HepG2 (cell line): Measurements from ENCODE around the gene RAB33A. TPM values are rescaled to one million over a fixed set of nuclear protein-coding genes. Genes with fewer than 3 reads are reported as not detected.

Experiments
- ATAC-seq: fragments of 200-7000 bp; cut with Tn5 transposase; 3 replicates; pipeline ENCODE4 v1.9.1; 2020; ENCODE audit warnings: mild to moderate bottlenecking, moderate library complexity
- BruUV-seq: library from RNA; stranded (reverse); fragments of 400-500 nt; replicated peaks from 2 replicates; lab custom pipeline; 2021; lab: Mats Ljungman, UMichigan
- CTCF ChIA-PET: fragments of 300-600 bp; formaldehyde crosslinking; extraction: SDS; loops from one replicate; lab custom pipeline; 2021; ENCODE audit warnings: low total read pairs, inconsistent platforms, low intra/inter-chr PET ratio; lab: Yijun Ruan, JAX
- POLR2A ChIA-PET: fragments of 350-600 bp; sonication (Branson Sonifier 250); formaldehyde crosslinking; loops from one replicate; lab custom pipeline; 2020; ENCODE audit warnings: antibody characterized with exemption, inconsistent platforms; lab: Yijun Ruan, JAX
- DNase-seq: peaks from one replicate; pipeline ENCODE4 v3.0.0-alpha.2; 2015; ENCODE audit warnings: low spot score
- FAIRE-seq: peaks from 3 replicates; lab custom pipeline; 2011; peaks lifted over from hg19 to GRCh38; lab: Jason Lieb, UNC
- H2AFZ ChIP-seq: one replicate; pipeline ENCODE4 v1.6.1; 2011; ENCODE audit warnings: low read length, inconsistent platforms
- H3K27ac ChIP-seq: fragments of 300-600 bp; 3 replicates; pipeline ENCODE4 v1.8.0; 2011; ENCODE audit warnings: mixed run types, mild to moderate bottlenecking, mixed read lengths, low read length, inconsistent platforms; ENCODE audit not compliant: insufficient read depth; ENCODE audit errors: extremely low read length
- H3K27me3 ChIP-seq, 2 experiments: fragments of 200-600 bp in 1 of 2; 2 replicates in 1 of 2; 3 replicates in 1 of 2; pipeline versions ENCODE4 v1.6.0 to v1.8.0; 2011; ENCODE audit warnings: low read length in 2 of 2, mild to moderate bottlenecking in 2 of 2, moderate library complexity in 2 of 2, inconsistent platforms in 1 of 2; ENCODE audit not compliant: insufficient read depth in 2 of 2, control insufficient read depth in 1 of 2
- H3K36me3 ChIP-seq, 2 experiments: fragments of 200-600 bp in 1 of 2; replicated peaks in 1 of 2; 2 replicates in 1 of 2; 3 replicates in 1 of 2; pipeline versions ENCODE4 v1.5.1 to v1.8.0; 2011; ENCODE audit warnings: low read length in 2 of 2, inconsistent platforms in 1 of 2; ENCODE audit not compliant: insufficient read depth in 2 of 2, control insufficient read depth in 1 of 2
- H3K4me1 ChIP-seq: 2 replicates; pipeline ENCODE4 v1.5.1; 2012; ENCODE audit warnings: low read length, inconsistent platforms; ENCODE audit not compliant: insufficient read depth
- H3K4me2 ChIP-seq: 2 replicates; pipeline ENCODE4 v1.6.0; 2011; ENCODE audit warnings: low read depth, low read length, inconsistent platforms
- H3K4me3 ChIP-seq, 3 experiments: fragments of 200-600 bp in 1 of 3; sonication (generic), shearing (Covaris generic) in 1 of 3; replicated peaks in 1 of 3; 2 replicates each; pipeline ENCODE4 v1.5.1; 2011 to 2016; ENCODE audit warnings: low read length in 3 of 3, inconsistent platforms in 2 of 3, low read depth in 2 of 3, mild to moderate bottlenecking in 2 of 3, control low read depth in 1 of 3, mixed read lengths in 1 of 3; ENCODE audit not compliant: insufficient read depth in 1 of 3
- H3K79me2 ChIP-seq: one replicate; pipeline ENCODE4 v1.6.1; 2011; ENCODE audit warnings: low read length, inconsistent platforms; ENCODE audit not compliant: insufficient read depth
- H3K9ac ChIP-seq: 2 replicates; pipeline ENCODE4 v1.6.0; 2011; ENCODE audit warnings: mild to moderate bottlenecking, low read depth, low read length, inconsistent platforms; ENCODE audit not compliant: insufficient read depth
- H3K9me3 ChIP-seq: 2 replicates; pipeline ENCODE4 v1.5.1; 2012; ENCODE audit warnings: mild to moderate bottlenecking, low read length
- H4K20me1 ChIP-seq: 2 replicates; pipeline ENCODE4 v1.6.0; 2011; ENCODE audit warnings: inconsistent platforms, mild to moderate bottlenecking, low read length, moderate library complexity; ENCODE audit not compliant: insufficient read depth
- ARNT2 ChIP-seq: sonication (generic); formaldehyde crosslinking; IDR thresholded peaks from 2 replicates; pipeline ENCODE4 v1.8.0; 2022; ENCODE audit warnings: mild to moderate bottlenecking, low read depth, missing genetic modification reagents, moderate library complexity
- CBX5 ChIP-seq: sonication (generic); formaldehyde crosslinking; IDR thresholded peaks from 2 replicates; pipeline ENCODE4 v1.4.0; 2020; ENCODE audit warnings: missing genetic modification reagents, borderline replicate concordance
- DR1 ChIP-seq: sonication (generic); formaldehyde crosslinking; IDR thresholded peaks from 2 replicates; pipeline ENCODE4 v1.8.0; 2021; ENCODE audit warnings: mild to moderate bottlenecking, missing genetic modification reagents, inconsistent platforms
- NR3C1 ChIP-seq: sonication (generic); formaldehyde crosslinking; IDR thresholded peaks from 2 replicates; pipeline ENCODE4 v1.4.0; 2020; ENCODE audit warnings: missing genetic modification reagents
- RAD21 ChIP-seq: fragments of 450-650 bp; formaldehyde crosslinking; IDR thresholded peaks from 2 replicates; pipeline ENCODE4 v1.5.0; 2020; ENCODE audit warnings: mild to moderate bottlenecking
- RAD51 ChIP-seq: fragments of 450-650 bp; IDR thresholded peaks from 2 replicates; pipeline ENCODE4 v1.6.1; 2016; ENCODE audit warnings: borderline replicate concordance
- RFX5 ChIP-seq: IDR thresholded peaks from 2 replicates; pipeline ENCODE4 v1.6.1; 2011; ENCODE audit warnings: low read depth, low read length, improper control_type of control experiment
- ZMAT3 ChIP-seq: sonication (generic); formaldehyde crosslinking; conservative IDR thresholded peaks from 2 replicates; pipeline ENCODE4 v1.7.0; 2021; ENCODE audit warnings: missing genetic modification reagents
- WGBS: methylation state at CpG from one replicate; pipeline ENCODE4 v1.1.6; 2017; ENCODE audit warnings: low lambda C conversion rate; 5-methylcytosine and 5-hydroxymethylcytosine counted together
- in situ Hi-C: cut with HindIII; loops from 2 replicates; pipeline ENCODE4 v1.10.0; 2017; ENCODE audit warnings: low pct_unique_long_range_greater_than_20kb; ENCODE audit not compliant: extremely low pct_ligation_motif_present
- intact Hi-C: fragments of 100-400 bp; cut with micrococcal nuclease; formaldehyde crosslinking; loops from one replicate; pipeline ENCODE4 v1.10.0; 2022; ENCODE audit not compliant: unreplicated experiment
- polyA plus RNA-seq, 8 experiments: library from polyadenylated mRNA; depleted of rRNA in 3 of 8; stranded (reverse) in 7 of 8; unstranded in 1 of 8; fragments of >200 nt; fragmentation: Illumina TruSeq in 4 of 8; extraction: Trizol in 4 of 8; gene quantifications; 2 replicates each; pipeline versions ENCODE4 v1.2.1 to v1.2.3, GENCODE V29; 2011 to 2016; ENCODE audit warnings: low read depth in 4 of 8, missing spikeins in 1 of 8, mixed read lengths in 1 of 8; ENCODE audit not compliant: insufficient read depth in 1 of 8
- total RNA-seq, 5 experiments: library from RNA; depleted of rRNA; stranded (reverse); fragments of >200 nt; fragmentation: Illumina TruSeq; extraction: Trizol; gene quantifications; 2 replicates each; pipeline ENCODE4 v1.2.3, GENCODE V29; 2016; ENCODE audit warnings: low read depth in 1 of 5

Gene RAB33A
- total and polyA plus RNA-seq, 2 of the 13 experiments (the other 11 are each of a cell fraction or from before 2014, with no cell fraction given): 0.26 TPM; not detected in 1

GRCh38 chrX:130213376-130213775 lies 41.6 kb downstream of the RAB33A start:
- no peak for DNase-seq
- Histone ChIP-seq H3K4me1 (no peaks in the 10 kb centered on the region), H3K27me3 (no peaks in the 10 kb centered on the region), H3K36me3 (peaks cover 0 to 1% of the 10 kb centered on the region in 2 experiments; a peak in 2 of 5 replicates), H2AFZ (no peak overlapping the region), H3K9ac (no peak overlapping the region), H3K27ac (no peak overlapping the region), H4K20me1 (no peaks in the 10 kb centered on the region), H3K4me2 (no peak overlapping the region), H3K79me2 (no peaks in the 10 kb centered on the region), H3K9me3 (no peaks in the 10 kb centered on the region), H3K4me3 (no peak overlapping the region)
- in situ Hi-C loops (no loop called here), intact Hi-C loops (no loop called here)
- ChIA-PET CTCF (no interaction called here), POLR2A (no interaction called here)
- no peak for FAIRE-seq
- no peak for ATAC-seq
- 93% methylated on average over 2 of the region's 2 CpGs for WGBS
- TF ChIP-seq NR3C1 (CRISPR knock-in tag) (no peak), DR1 (CRISPR knock-in tag) (no peak), ZMAT3 (CRISPR knock-in tag) (no peak), ARNT2 (CRISPR knock-in tag) (no peak), CBX5 (no peak)
- BruUV-seq: no TSS peak

- CTCF ChIA-PET: no interaction called here
- FAIRE-seq: no peak
These were observed 44.6 kb downstream of the RAB33A start for GRCh38 chrX:130216320-130216719.

More at GRCh38 chrX:130216320-130216719, 44.6 kb downstream of the RAB33A start:
- intact Hi-C loops: no loop called here
- Histone ChIP-seq H2AFZ (no peak overlapping the region), H3K79me2 (no peaks in the 10 kb centered on the region), H3K4me2 (no peak overlapping the region), H3K9ac (no peak overlapping the region), H3K27me3 (no peaks in the 10 kb centered on the region), H4K20me1 (no peaks in the 10 kb centered on the region), H3K4me1 (no peaks in the 10 kb centered on the region), H3K36me3 (no peaks in the 10 kb centered on the region), H3K27ac (no peak overlapping the region), H3K9me3 (no peaks in the 10 kb centered on the region), H3K4me3 (no peak overlapping the region)
- BruUV-seq: no TSS peak
- ATAC-seq (no peak), DNase-seq (no peak)
- TF ChIP-seq RAD51: no peak
- no peak for TF ChIP-seq RAD21
- peak; percentile 81 for TF ChIP-seq RFX5
- 89% methylated on average over 4 of the region's 4 CpGs for WGBS
- in situ Hi-C loops: no loop called here
- POLR2A ChIA-PET: no interaction called here
